GM12875 (cell line): Measurements from ENCODE around the gene ZBTB39.

Source experiments
- H3K4me3 ChIP-seq: one replicate; pipeline ENCODE4 v1.5.1; 2011; ENCODE audit warnings: low read depth, low read length, control low read depth
- CTCF ChIP-seq: IDR thresholded peaks from 2 replicates; pipeline ENCODE4 v1.5.1; 2011; ENCODE audit warnings: low read depth, mild to moderate bottlenecking, control low read depth, inconsistent platforms, low read length, moderate library complexity, borderline replicate concordance; ENCODE audit not compliant: insufficient read depth

ZBTB39 gene

GRCh38 chr12:57048423-57049118 lies 42.2 kb upstream of the ZBTB39 start:
- H3K4me3 ChIP-seq: no peak overlapping the region
- no peak for TF ChIP-seq CTCF

- H3K4me3 ChIP-seq: no peak overlapping the region
- no peak for TF ChIP-seq CTCF
Measured at GRCh38 chr12:57047981-57048380, 41.6 kb upstream of the ZBTB39 start.

GRCh38 chr12:57046947-57047890 lies 40.9 kb upstream of the ZBTB39 start:
- no peak overlapping the region for H3K4me3 ChIP-seq
- no peak for TF ChIP-seq CTCF

DNA sequence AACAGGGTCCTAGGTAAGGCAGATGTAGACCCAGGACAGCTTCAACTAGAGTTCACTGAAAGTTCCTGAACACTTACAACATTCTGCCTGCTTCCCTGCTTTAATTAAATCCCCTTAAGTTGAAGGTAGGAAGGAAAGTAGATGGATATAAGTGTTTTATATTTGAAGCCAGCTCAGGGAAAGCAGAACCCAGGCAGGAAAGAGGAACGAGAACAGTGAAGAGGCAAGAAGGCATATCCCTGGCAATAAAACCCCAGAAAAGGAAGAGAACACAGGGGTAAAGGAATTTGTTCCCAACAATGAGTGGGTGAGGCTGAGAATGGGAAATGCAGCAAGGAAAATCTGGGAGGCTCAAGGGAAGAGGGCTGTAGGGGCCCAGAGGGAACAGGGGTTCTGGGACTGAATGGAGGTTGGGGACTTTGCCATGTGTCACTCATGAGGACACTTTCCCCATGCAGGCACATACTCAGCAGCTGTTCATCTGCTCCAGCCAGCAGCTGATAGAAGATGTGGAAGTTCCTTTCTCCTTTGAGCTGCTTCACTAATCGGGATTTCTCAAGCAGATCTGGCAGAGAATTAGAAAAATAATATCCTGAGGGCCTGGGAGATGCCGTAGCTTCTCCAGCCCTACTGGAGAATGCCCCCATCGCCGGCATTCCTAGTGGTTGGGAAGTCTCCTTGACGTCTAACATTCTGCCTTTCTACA lies 39.9 kb upstream of the ZBTB39 start:
- no peak for TF ChIP-seq CTCF
- no peak overlapping the region for H3K4me3 ChIP-seq

- no peak overlapping the region for H3K4me3 ChIP-seq
- no peak for TF ChIP-seq CTCF
Measured at GRCh38 chr12:57044889-57045288, 38.5 kb upstream of the ZBTB39 start.

DNA sequence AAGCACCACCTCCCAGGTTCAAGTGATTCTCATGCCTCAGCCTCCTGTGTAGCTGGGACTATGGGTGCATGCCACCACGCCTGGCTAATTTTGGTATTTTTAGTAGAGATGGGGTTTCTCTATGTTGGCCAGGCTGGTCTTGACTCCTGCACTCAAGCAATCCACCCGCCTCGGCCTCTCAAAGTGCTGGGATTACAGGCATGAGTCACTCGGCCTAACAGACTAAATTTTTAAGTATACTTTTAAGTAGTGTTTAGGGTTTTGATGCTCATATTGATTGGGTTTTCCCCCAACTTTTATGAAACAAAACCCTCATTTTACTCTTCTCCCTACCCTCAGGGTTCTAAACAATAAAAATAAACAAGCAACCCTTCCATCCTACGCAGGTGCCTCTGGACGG lies 38.1 kb upstream of the ZBTB39 start:
- TF ChIP-seq CTCF: no peak
- H3K4me3 ChIP-seq: no peak overlapping the region

DNA sequence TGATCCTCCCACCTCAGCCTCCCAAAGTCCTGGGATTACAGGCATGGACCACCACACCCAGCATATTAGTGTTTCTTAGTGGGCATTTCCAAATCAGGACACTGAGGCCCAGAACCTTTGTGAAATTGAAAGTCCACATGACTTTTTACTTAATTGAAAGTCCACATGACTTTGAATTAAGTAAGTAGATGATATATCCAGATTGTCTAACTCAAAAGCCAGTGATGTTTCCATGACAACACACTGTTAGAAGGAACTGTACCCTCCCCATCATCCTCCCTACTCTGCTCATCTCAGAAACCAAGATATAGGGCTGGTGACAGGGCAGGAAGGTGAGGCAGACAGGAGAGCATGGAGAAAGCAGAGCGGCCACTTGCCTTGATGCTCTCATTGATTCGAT lies 36.3 kb upstream of the ZBTB39 start:
- no peak overlapping the region for H3K4me3 ChIP-seq
- TF ChIP-seq CTCF: no peak
